T47D (cell line): ENCODE measurements around the gene GRB2.

ENCODE experiments used
- DNase-seq, 2 experiments: peaks; one replicate each; pipeline versions ENCODE4 v3.0.0 to v3.0.0-alpha.2; 2011 to 2012; ENCODE audit warnings: low read depth in 1 of 2, low spot score in 1 of 2
- JUND ChIP-seq: IDR thresholded peaks from 2 replicates; pipeline ENCODE4 v1.6.1; 2012; ENCODE audit warnings: low read depth
- in situ Hi-C: cut with HindIII; loops from 2 replicates; pipeline ENCODE4 v1.10.0; 2016; ENCODE audit warnings: low sequenced_read_pairs, low pct_unique_long_range_greater_than_20kb

GRB2 gene

DNA sequence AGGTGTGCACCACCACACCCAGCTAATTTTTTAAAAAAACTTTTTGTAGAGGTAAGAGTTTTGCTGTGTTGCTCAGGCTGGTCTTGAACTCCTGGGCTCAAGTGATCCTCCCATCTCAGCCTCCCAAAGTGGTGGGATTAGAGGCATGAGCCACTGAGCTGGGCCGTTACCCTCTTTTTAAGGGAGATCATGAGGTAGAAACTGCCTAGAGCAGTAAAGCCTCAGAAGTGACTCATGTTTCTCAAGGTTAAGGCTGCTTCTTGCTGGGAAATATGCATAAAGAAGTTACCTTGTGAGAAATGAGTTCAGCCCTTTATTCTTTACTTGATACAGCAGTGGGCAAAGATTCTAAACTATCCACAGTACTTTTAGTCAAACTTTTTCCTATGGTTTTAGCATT is 38.2 kb downstream of the GRB2 start:
- TF ChIP-seq JUND: no peak
- in situ Hi-C loops: no loop called here
- DNase-seq: no peak

DNA sequence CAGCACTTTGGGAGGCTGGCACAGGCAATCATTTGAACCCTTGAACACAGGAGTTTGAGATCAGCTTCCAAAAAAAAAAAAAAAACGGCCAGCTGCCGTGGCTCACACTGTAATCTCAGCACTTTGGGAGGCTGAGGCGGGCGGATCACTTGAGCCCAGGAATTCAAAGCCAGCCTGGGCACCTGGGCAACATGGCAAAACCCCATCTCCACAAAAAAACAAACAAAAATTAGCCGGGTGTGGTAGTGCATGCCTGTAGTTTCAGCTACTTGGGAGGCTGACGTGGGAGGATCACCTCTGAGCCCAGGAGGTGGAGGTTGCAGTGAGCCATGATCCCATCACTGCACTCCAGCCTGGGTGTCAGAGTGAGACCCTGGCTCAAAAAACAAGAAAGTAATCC is 39.0 kb downstream of the GRB2 start:
- in situ Hi-C loops: no loop called here
- TF ChIP-seq JUND: no peak
- no peak for DNase-seq

DNA sequence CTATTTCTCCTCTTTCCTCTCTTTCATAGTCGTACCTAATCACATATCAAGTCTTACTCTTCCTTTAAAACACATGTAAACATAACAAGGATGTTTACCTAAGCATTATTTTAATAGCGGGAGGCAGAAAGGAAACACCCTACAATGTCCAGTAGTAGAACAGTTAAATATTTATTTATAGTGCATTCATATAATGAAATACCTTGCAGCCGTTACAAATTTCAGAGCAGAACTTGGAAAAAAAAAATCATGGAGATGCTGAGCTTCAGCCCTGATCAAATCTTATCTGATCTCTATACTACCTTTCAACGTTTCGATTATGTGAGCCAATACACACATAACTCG is 39.6 kb downstream of the GRB2 start:
- 0 out of 2 replicates have a peak, but pooled peaks have one; percentile 11 for TF ChIP-seq JUND
- in situ Hi-C loops: no loop called here
- DNase-seq: no peak

DNA sequence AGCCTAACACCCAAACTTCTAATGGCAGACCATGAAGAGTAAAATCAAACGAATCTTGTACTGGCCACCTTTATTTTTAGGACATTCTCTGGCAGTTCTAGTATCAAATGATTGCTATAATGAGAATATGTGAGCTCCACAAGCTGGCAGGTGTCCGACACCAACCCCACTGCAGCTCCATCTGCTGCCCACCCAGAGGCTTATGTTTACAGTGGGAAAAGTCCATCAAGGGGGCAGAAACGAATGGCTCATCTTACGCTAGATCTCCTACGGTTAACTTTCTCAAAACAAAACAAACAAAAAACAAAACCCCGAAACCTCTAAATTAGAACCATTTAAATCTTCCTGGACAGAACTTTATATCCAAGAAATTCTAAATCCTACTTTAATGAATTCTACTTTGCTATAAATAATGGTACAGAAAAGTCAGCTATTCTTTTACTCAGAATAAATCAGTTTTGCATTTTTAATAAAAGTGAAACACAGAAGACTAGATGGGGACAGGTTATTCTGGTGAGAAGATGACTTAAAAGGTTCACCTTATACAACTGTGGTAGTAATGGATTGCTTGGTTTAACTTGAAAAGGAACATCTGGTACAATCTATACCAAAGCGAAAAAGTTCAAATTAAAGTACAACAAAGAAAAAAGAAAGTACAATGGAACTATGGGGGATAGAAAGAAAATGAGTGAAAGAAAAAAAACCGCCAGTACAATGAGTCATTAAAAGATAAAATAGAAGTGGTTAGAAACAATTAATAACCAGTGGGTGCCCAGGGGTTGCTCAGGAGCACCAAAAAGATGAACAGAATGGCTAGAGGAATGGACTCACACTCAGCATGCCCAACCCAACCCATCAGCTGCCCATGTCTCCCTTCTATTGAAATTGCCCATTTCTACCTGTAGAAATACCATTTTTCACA is 40.2 kb downstream of the GRB2 start:
- no peak for DNase-seq
- no peak for TF ChIP-seq JUND
- in situ Hi-C loops: no loop called here

DNA sequence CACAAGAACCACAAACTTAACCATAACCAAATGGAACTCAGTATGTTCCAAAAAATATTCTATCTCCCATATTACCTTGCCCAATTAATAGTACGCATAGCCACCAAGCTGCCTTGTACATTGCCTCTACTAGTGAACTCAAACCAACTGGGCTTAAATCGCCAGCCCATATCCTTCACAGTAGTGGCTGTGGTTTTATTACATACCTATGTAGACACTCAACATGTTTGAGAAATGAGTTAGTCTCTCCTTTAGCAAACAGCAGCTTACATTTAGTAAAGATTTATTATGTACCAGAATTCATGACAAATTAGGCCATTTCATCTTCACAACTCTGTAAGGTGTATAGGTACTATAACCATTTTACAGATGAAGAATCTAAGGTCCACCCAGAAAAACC is 41.4 kb downstream of the GRB2 start:
- DNase-seq: peak in 1 of 2 experiments; percentile 28
- in situ Hi-C loops: no loop called here
- no peak for TF ChIP-seq JUND

DNA sequence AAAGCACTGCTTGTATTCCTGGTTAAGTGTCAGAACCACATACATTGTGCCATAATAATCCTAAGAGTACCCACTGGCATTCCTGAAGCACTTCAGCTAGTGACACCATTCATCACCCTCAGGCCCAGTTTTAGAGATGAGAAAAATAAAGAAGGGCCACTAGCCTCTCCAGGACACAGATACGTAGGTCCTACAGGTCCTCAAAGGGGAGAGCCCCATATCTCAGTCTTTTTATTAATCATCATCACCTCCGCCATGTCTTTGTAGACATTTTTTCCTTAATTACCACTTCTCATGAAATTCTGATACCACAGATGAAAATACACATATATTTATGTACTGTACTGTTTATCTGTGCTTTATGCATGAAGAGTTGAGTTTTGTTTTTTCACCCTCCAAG is 43.5 kb downstream of the GRB2 start:
- no peak for DNase-seq
- in situ Hi-C loops: no loop called here
- TF ChIP-seq JUND: no peak

DNA sequence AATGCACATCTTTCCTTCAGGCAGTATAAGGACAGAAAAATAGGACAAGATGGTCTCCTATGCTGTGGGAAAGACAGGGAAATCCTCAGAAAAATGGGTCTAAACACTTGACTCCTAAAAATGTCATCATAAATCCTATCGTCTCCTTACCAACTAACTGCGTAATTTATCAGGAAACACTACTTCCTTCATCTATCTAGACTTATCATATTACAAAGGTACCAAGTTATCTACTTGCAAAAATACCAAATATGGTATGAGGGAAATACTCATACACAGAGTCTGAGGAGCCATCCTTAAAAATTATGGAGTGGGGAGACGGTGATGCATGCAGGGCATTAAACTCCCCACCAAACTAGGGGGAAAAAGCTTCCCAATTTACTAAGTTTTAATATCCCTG is 44.1 kb downstream of the GRB2 start:
- no peak for DNase-seq
- TF ChIP-seq JUND: no peak
- in situ Hi-C loops: no loop called here

DNA sequence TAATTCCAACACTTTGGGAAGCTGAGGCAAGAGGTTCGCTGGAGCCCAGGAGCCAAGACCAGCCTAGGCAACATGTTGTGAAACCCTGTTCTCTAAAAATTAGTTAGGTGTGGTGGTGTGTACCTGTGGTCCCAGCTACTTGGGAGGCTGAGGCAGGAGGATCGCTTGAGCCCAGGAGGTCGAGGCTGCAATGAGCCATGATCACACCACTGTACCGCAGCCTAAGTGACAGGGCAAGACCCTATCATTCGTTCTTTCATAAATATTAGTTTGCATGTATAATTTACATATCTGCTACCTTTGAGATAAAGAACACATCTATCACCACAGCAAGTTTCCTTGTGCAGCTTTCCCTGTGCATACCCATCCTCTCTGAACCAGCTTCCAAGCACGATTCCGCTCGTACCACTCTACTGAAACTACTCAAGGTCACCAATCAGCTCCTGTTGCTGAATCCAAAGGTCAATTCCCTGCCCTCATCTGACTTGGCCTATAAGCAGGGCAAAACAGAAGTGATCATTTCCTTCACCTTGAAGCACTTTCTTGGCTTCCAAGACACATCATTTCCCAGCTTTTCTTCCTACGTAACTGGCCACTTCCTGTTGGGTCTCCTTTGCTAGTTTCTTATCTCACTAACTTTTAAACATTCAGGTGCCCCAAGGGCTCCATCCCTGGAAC is 49.1 kb downstream of the GRB2 start:
- in situ Hi-C loops: no loop called here
- no peak for DNase-seq
- no peak for TF ChIP-seq JUND

DNA sequence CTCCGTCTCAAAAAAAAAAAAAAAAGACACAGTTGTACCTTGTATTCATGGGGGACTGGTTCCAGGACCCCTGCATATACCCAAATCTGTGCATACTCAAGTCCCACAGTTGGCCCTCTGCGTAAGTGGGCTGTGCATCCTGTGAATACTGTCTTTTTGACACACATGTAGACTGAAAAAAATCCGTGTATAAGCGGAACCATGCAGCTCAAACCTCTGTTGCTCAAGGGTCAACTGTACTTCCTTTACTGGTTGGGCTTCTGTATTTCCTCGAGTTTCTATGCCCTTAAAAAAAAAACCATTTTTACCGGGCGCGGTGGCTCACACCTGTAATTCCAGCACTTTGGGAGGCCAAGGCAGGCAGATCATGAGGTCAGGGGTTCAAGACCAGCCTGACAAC is 52.3 kb downstream of the GRB2 start:
- in situ Hi-C loops: no loop called here
- no peak for TF ChIP-seq JUND
- no peak for DNase-seq

DNA sequence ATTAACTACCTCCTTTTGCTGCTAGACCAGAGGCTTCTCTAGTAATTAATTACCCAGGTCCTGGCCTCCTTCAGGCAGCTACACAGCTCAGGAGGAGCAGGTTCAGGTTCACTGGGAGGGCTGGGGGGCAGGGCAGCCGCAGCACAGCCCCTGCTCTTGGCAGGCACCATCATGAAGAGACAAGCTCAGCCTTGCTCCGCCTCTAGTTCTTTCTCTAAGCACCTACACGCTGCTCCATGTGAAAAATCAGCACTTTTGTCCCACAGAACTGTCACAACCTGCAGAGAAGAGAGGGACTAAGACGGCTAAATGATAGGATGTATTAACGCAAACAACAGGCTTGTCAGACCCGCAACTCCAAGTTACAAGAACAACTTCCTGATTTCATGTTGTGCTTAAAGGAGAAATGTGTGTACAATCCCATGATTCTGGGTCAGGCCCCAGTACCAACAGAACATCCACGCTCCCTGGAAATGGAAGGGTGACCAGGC is 53.4 kb downstream of the GRB2 start:
- in situ Hi-C loops: no loop called here
- TF ChIP-seq JUND: no peak
- peak in 1 of 2 experiments; percentile 23 for DNase-seq

DNA sequence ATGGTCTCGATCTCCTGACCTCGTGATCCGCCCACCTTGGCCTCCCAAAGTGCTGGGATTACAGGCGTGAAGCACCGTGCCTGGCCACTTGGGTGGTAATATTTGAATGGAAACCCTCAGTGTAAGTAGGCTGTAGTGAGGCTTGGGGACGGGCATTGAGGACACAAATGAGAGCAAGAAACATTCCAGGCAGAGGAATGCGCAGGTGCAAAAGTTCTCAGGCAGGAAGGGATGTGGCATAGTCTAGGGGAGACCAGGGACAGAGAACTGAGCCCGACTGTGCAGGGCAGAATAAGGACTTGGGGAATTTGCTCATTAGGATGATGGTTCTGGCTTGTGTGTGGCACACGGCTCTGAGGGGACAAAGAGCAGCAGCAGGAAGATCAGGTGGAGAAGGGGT is 54.8 kb downstream of the GRB2 start:
- DNase-seq: no peak
- TF ChIP-seq JUND: no peak
- in situ Hi-C loops: no loop called here

DNA sequence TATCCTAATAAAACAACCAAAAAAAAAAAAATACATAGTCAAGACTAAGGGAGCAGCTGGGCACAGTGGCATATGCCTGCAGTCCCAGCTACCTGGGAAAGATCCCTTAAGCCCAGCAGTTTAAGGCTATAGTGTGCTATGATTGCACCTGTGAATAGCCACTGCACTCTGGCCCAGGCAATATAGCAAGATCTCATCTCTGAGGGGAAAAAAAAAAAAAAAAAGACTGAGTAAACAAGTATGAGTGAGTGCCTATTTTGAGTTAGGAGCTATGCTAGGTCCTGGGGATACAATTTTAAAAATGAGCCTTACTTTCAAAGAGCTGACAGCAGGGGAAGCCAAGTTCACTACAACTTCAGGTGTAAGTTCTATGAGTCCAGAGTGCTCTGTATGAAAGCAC is 55.4 kb downstream of the GRB2 start:
- no peak for TF ChIP-seq JUND
- no peak for DNase-seq
- in situ Hi-C loops: no loop called here

DNA sequence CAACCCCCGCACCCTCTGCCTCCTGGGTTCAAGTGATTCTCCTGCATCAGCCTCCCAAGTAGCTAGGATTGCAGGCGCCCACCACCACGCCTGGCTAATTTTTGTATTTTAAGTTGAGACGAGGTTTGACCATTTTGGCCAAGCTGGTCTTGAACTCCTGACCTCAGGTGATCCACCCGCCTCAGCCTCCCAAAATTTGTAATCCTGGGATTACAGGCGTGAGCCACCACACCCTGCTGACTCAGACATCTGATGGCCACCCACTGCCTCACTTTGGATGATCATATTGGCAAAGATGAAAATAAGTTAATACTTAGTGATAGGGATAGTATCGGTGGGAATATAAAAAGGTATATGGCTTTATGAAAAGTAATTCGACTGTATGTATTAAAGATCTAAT is 55.9 kb downstream of the GRB2 start:
- in situ Hi-C loops: no loop called here
- DNase-seq: no peak
- TF ChIP-seq JUND: no peak
